HFFc6 (cell line): ENCODE results near the gene SPATA6. TPM values are rescaled to one million over a fixed set of nuclear protein-coding genes. Genes with fewer than 3 reads are reported as not detected.

Experiments
- DNase-seq: peaks from one replicate; pipeline ENCODE4 v3.0.0-alpha.2; 2018
- H3K27ac Mint-ChIP-seq: 2 replicates; pipeline ENCODE4 v1.8.0; 2020; ENCODE audit warnings: mild to moderate bottlenecking, mixed read lengths
- H3K27me3 Mint-ChIP-seq: 2 replicates; pipeline ENCODE4 v1.8.0; 2021; ENCODE audit warnings: mild to moderate bottlenecking, moderate library complexity, mixed read lengths; ENCODE audit not compliant: insufficient read depth
- H3K36me3 Mint-ChIP-seq: 2 replicates; pipeline ENCODE4 v1.8.0; 2021; ENCODE audit warnings: low read depth, mixed read lengths
- H3K4me1 Mint-ChIP-seq: 2 replicates; pipeline ENCODE4 v1.8.0; 2020; ENCODE audit warnings: low read depth, mixed read lengths
- H3K4me3 Mint-ChIP-seq: 2 replicates; pipeline ENCODE4 v1.8.0; 2020; ENCODE audit warnings: mild to moderate bottlenecking, moderate library complexity, mixed read lengths
- H3K9me3 Mint-ChIP-seq: 2 replicates; pipeline ENCODE4 v1.8.0; 2020; ENCODE audit warnings: mild to moderate bottlenecking, mixed read lengths
- total RNA-seq, 6 experiments: library from RNA; stranded (reverse); fragmentation: NEBNext Ultra II Directional; extraction: Animal tissue kit (Norgen Biotek cat#: 25700); gene quantifications; 2 replicates in 1 of 6; 3 replicates in 5 of 6; pipeline ENCODE4 v1.2.3, GENCODE V29; 2021
- TF ChIP-seq, protein P1 (sequence below): fragments of 200-600 bp; sonication (generic); IDR thresholded peaks from 2 replicates; pipeline ENCODE4 v1.5.0; 2021; ENCODE audit warnings: antibody characterized with exemption, mild to moderate bottlenecking

SPATA6 gene
- total RNA-seq, 6 experiments from 2014 or later = 0.31 to 4.0 (median 3.0) TPM

- no peaks in the 10 kb centered on the region for H3K27me3 Mint-ChIP-seq
- TF ChIP-seq, protein P1, sequence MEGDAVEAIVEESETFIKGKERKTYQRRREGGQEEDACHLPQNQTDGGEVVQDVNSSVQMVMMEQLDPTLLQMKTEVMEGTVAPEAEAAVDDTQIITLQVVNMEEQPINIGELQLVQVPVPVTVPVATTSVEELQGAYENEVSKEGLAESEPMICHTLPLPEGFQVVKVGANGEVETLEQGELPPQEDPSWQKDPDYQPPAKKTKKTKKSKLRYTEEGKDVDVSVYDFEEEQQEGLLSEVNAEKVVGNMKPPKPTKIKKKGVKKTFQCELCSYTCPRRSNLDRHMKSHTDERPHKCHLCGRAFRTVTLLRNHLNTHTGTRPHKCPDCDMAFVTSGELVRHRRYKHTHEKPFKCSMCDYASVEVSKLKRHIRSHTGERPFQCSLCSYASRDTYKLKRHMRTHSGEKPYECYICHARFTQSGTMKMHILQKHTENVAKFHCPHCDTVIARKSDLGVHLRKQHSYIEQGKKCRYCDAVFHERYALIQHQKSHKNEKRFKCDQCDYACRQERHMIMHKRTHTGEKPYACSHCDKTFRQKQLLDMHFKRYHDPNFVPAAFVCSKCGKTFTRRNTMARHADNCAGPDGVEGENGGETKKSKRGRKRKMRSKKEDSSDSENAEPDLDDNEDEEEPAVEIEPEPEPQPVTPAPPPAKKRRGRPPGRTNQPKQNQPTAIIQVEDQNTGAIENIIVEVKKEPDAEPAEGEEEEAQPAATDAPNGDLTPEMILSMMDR = no peak
- H3K36me3 Mint-ChIP-seq = no peaks in the 10 kb centered on the region
- H3K4me1 Mint-ChIP-seq = no peaks in the 10 kb centered on the region
- no peak overlapping the region for H3K4me3 Mint-ChIP-seq
- DNase-seq = no peak
- no peak overlapping the region for H3K27ac Mint-ChIP-seq
- H3K9me3 Mint-ChIP-seq = peaks cover 20% of the 10 kb centered on the region
Measured at GRCh38 chr1:48405940-48406339, 66.1 kb downstream of the SPATA6 start.

DNA sequence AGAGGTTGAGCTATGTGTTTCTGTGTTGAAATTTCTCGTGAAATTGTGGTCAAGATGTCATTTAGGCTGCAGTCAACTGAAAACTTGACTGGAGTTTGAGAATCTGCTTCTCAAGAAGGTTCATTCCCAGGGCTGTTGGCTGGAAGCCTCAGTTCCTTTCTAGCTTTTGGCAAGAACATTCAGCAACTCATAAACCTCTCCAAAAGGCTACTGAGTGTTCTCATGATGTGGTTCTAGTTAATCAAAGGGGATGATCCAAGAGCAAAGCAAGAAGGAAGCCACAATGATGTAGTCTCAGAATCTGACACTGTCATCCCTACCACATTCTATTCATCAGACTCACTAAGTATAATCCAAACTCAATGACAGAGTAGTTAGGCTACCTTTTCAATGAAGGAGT lies 66.6 kb downstream of the SPATA6 start:
- Mint-ChIP-seq H3K27ac (no peak overlapping the region), H3K4me1 (no peaks in the 10 kb centered on the region), H3K27me3 (no peaks in the 10 kb centered on the region), H3K9me3 (peaks cover 19% of the 10 kb centered on the region), H3K4me3 (no peak overlapping the region), H3K36me3 (no peaks in the 10 kb centered on the region)
- TF ChIP-seq, protein P1 = no peak
- DNase-seq = no peak

GRCh38 chr1:48402599-48402998 lies 69.4 kb downstream of the SPATA6 start:
- Mint-ChIP-seq H3K36me3 (no peaks in the 10 kb centered on the region), H3K4me3 (no peak overlapping the region), H3K27me3 (no peaks in the 10 kb centered on the region), H3K27ac (no peak overlapping the region), H3K9me3 (peaks cover 19% of the 10 kb centered on the region), H3K4me1 (no peaks in the 10 kb centered on the region)
- no peak for DNase-seq
- TF ChIP-seq, protein P1 = no peak

- DNase-seq = no peak
Measured at GRCh38 chr1:48396208-48396607, 75.8 kb downstream of the SPATA6 start.

GRCh38 chr1:48391926-48392325 lies 80.1 kb downstream of the SPATA6 start:
- Mint-ChIP-seq H3K27ac (no peak overlapping the region), H3K9me3 (peaks cover 16% of the 10 kb centered on the region; the same call in 1 of the 2 replicates), H3K36me3 (no peaks in the 10 kb centered on the region), H3K4me1 (no peaks in the 10 kb centered on the region), H3K27me3 (no peaks in the 10 kb centered on the region), H3K4me3 (no peak overlapping the region)
- TF ChIP-seq, protein P1 = no peak
- no peak for DNase-seq

More at GRCh38 chr1:48396208-48396607, 75.8 kb downstream of the SPATA6 start:
- H3K36me3 Mint-ChIP-seq = no peaks in the 10 kb centered on the region
- H3K4me3 Mint-ChIP-seq = no peak overlapping the region
- no peak overlapping the region for H3K27ac Mint-ChIP-seq
- H3K4me1 Mint-ChIP-seq = no peaks in the 10 kb centered on the region
- no peaks in the 10 kb centered on the region for H3K27me3 Mint-ChIP-seq
- H3K9me3 Mint-ChIP-seq = peaks cover 4% of the 10 kb centered on the region; the same call in 1 of the 2 replicates
- TF ChIP-seq, protein P1 = no peak

- Mint-ChIP-seq H3K27me3 (no peaks in the 10 kb centered on the region), H3K9me3 (peaks cover 16% of the 10 kb centered on the region; the same call in 1 of the 2 replicates), H3K4me1 (no peaks in the 10 kb centered on the region), H3K27ac (no peak overlapping the region), H3K4me3 (no peak overlapping the region), H3K36me3 (no peaks in the 10 kb centered on the region)
- TF ChIP-seq, protein P1 = no peak
- DNase-seq = no peak
Measured at GRCh38 chr1:48387409-48387808, 84.6 kb downstream of the SPATA6 start.
